ENCODE measurements around the gene POLG.

GRCh38 chr15:89381331-89381730 is 46.7 kb upstream of the POLG start:
- TF ChIP-seq ZFX (IDR thresholded peaks at IDR 0.05) (no peak), CTCF (conservative IDR thresholded peaks at IDR 0.05) (no peak)

Data from C4-2B (cell line).